ENCODE measurements around the gene MAS1. TPM values are rescaled to one million over a fixed set of nuclear protein-coding genes. Genes with fewer than 3 reads are reported as not detected.

Gene MAS1
- total RNA-seq, 1 donor from 2014 or later: not detected

- no peaks in the 10 kb centered on the region for H3K36me3 ChIP-seq (ENCODE audit: control insufficient read depth, insufficient read depth, low read length)
- H3K4me3 ChIP-seq (ENCODE audit: low read depth, low read length): no peak overlapping the region
- no peaks in the 10 kb centered on the region for H3K27me3 ChIP-seq (ENCODE audit: control insufficient read depth, insufficient read depth, low read length)
- DNase-seq (ENCODE audit: low read depth): no peak
- no peak for TF ChIP-seq CTCF (IDR thresholded peaks at IDR 0.05; ENCODE audit: insufficient read depth, low read length, poor library complexity, severe bottlenecking)
These were observed 4.5 kb upstream of the MAS1 start for GRCh38 chr6:159886270-159886669.

- H3K27me3 ChIP-seq (ENCODE audit: control insufficient read depth, insufficient read depth, low read length): no peaks in the 10 kb centered on the region
- H3K36me3 ChIP-seq (ENCODE audit: control insufficient read depth, insufficient read depth, low read length): no peaks in the 10 kb centered on the region
- no peak for TF ChIP-seq CTCF (IDR thresholded peaks at IDR 0.05; ENCODE audit: insufficient read depth, low read length, poor library complexity, severe bottlenecking)
- no peak for DNase-seq (ENCODE audit: low read depth)
- H3K4me3 ChIP-seq (ENCODE audit: low read depth, low read length): no peak overlapping the region
These were observed 3.6 kb upstream of the MAS1 start for GRCh38 chr6:159887146-159887545.

- Histone ChIP-seq H3K36me3 (ENCODE audit: control insufficient read depth, insufficient read depth, low read length) (no peaks in the 10 kb centered on the region), H3K27me3 (ENCODE audit: control insufficient read depth, insufficient read depth, low read length) (no peaks in the 10 kb centered on the region), H3K4me3 (ENCODE audit: low read depth, low read length) (no peak overlapping the region)
- DNase-seq (ENCODE audit: low read depth): no peak
- no peak for TF ChIP-seq CTCF (IDR thresholded peaks at IDR 0.05; ENCODE audit: insufficient read depth, low read length, poor library complexity, severe bottlenecking)
These were observed 3.0 kb upstream of the MAS1 start for GRCh38 chr6:159887761-159888160.

- Histone ChIP-seq H3K36me3 (ENCODE audit: control insufficient read depth, insufficient read depth, low read length) (no peaks in the 10 kb centered on the region), H3K27me3 (ENCODE audit: control insufficient read depth, insufficient read depth, low read length) (no peaks in the 10 kb centered on the region), H3K4me3 (ENCODE audit: low read depth, low read length) (no peak overlapping the region)
- TF ChIP-seq CTCF (IDR thresholded peaks at IDR 0.05; ENCODE audit: insufficient read depth, low read length, poor library complexity, severe bottlenecking): no peak
- no peak for DNase-seq (ENCODE audit: low read depth)
These were observed 587 bp upstream of the MAS1 start for GRCh38 chr6:159890201-159890600.

- Histone ChIP-seq H3K4me3 (ENCODE audit: low read depth, low read length) (no peak overlapping the region), H3K36me3 (ENCODE audit: control insufficient read depth, insufficient read depth, low read length) (no peaks in the 10 kb centered on the region), H3K27me3 (ENCODE audit: control insufficient read depth, insufficient read depth, low read length) (no peaks in the 10 kb centered on the region)
- no peak for DNase-seq (ENCODE audit: low read depth)
- TF ChIP-seq CTCF (IDR thresholded peaks at IDR 0.05; ENCODE audit: insufficient read depth, low read length, poor library complexity, severe bottlenecking): no peak
These were observed 1.3 kb downstream of the MAS1 start for GRCh38 chr6:159892053-159892452.

- no peaks in the 10 kb centered on the region for H3K27me3 ChIP-seq (ENCODE audit: control insufficient read depth, insufficient read depth, low read length)
- TF ChIP-seq CTCF (IDR thresholded peaks at IDR 0.05; ENCODE audit: insufficient read depth, low read length, poor library complexity, severe bottlenecking): no peak
- no peak for DNase-seq (ENCODE audit: low read depth)
- no peak overlapping the region for H3K4me3 ChIP-seq (ENCODE audit: low read depth, low read length)
- no peaks in the 10 kb centered on the region for H3K36me3 ChIP-seq (ENCODE audit: control insufficient read depth, insufficient read depth, low read length)
These were observed 2.3 kb downstream of the MAS1 start for GRCh38 chr6:159893064-159893463.

All from kidney epithelial cell (primary cell).